GM10266 (cell line): Measurements from ENCODE around the gene LZIC.

Experiments used
- DNase-seq: peaks from one replicate; pipeline ENCODE4 v3.0.0; 2012; ENCODE audit errors: extremely low spot score
- TF ChIP-seq, protein P1 (sequence below): IDR thresholded peaks from 2 replicates; pipeline ENCODE4 v1.5.1; 2012; ENCODE audit warnings: mild to moderate bottlenecking, low read depth; ENCODE audit not compliant: control insufficient read depth, insufficient read depth; ENCODE audit errors: missing control alignments

LZIC gene

DNA sequence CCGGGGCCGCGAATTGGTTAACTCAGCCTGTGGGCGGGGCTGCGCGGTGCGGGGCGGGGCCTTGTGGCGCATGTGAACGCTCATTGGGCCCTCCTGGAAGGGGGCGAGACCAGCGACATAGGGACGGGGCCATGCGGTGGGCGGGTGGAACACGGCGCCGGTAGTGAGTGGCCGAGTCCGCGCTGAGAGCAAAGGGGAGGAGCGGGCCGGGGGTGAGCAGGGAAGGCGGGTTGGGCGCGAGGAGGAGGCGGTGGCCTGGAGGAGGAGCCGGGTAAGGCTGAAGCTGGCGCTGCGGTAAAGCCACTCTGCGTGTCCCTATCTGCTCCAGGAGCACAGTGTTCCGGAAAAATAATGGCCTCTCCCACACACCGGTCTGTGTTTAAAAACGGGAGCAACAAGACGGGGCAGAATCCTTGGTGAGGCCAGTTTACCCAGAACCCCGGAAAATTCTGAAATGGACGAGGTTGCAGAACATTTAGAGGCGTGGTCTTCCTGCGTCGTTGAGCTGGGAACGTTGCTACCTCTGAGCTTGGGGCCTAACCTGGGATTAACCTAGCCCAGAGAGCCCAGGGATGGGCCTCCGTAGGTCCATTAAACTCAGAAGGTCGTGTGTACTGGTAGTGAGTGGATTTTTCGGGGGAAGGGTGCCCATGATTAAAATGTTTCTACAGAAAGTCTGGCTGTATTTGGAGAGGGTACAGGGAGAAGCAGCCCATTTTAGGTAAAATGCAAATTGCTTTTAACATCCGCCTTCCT, 32.6 kb downstream of the LZIC start:
- DNase-seq: peak; percentile 99
- TF ChIP-seq, protein P1, sequence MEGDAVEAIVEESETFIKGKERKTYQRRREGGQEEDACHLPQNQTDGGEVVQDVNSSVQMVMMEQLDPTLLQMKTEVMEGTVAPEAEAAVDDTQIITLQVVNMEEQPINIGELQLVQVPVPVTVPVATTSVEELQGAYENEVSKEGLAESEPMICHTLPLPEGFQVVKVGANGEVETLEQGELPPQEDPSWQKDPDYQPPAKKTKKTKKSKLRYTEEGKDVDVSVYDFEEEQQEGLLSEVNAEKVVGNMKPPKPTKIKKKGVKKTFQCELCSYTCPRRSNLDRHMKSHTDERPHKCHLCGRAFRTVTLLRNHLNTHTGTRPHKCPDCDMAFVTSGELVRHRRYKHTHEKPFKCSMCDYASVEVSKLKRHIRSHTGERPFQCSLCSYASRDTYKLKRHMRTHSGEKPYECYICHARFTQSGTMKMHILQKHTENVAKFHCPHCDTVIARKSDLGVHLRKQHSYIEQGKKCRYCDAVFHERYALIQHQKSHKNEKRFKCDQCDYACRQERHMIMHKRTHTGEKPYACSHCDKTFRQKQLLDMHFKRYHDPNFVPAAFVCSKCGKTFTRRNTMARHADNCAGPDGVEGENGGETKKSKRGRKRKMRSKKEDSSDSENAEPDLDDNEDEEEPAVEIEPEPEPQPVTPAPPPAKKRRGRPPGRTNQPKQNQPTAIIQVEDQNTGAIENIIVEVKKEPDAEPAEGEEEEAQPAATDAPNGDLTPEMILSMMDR: no peak

DNA sequence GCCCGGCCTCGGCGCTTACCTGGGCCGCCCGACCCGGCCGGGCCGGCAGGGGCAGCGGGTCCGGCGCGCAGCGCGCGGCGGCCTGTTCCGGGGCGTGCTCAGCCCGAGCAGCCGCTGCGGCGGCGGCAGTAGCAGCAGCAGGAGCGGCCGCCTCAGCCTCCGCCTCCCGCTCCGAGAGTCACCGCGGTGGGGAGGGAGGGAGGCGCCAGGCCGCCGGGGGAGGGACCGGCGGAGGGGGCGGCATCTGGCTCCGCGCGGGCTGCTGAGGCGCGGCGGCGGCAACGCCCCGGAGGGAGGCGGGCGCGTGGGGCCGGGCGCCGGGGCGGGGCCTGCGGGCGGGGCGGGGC, 33.1 kb downstream of the LZIC start, which contains the start of gene CTNNBIP1:
TSS of gene CTNNBIP1 (minus strand) at position 194 of the 347 bp plus-strand sequence. CDS start 38,205 bp downstream, outside the sequence.
- DNase-seq: no peak
- TF ChIP-seq, protein P1: no peak

DNA sequence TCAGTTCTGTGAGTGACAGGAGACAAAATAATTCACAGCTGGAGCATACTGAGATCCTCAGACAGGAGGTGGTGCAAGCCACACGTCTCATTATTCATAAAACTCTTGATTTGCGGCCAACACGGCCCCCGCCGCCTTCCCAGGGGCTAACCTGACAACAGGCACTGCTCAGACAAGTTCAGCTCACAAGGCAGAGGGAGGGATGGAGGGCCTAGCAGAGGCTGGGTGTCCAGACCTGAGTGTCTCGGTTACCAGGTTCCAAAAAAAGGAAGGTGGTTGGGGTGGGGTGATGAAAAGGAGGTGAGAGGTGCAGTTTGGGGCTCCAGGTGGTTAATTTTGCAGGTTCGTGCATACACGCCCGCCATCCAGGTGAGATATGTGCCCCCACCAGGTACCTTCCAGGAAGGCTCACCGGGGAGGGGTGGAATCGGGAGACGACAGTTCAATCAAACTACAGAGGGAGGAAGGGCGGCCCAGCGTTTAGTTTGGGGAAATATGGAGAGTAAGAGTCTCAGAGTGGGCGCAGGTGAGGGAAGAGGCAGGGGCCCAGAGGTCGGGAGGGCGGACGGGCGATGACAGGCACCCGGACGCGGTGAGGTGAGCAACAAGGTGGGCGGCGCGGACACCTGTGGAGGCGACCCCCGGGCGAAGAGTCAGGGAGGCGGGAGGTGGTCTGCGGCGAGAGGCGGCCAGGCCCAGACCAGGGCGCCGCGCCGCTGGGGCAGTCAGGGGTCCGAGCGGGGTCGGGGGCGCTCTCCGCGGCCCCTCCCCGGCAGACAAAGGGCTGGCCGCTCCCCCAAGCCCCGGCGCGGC, 33.8 kb downstream of the LZIC start:
- TF ChIP-seq, protein P1: no peak
- peak; percentile 37 for DNase-seq

DNA sequence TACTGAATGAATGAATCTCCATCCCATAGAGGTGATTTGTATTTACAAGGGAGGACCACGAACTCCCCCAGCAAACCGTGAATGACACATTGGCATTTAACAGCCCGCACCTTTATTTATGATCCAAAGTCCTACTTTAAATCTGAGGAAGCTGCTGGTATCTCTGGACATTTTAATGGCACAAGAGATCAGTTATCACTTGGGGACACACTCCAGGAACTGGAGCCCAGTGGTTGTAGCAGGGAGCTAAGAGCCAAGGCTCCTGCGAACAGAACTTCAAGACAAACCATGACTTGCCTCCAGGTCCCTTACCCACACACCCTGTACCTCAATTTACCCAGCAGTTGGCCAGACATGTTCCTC, 34.3 kb downstream of the LZIC start:
- DNase-seq: no peak

DNA sequence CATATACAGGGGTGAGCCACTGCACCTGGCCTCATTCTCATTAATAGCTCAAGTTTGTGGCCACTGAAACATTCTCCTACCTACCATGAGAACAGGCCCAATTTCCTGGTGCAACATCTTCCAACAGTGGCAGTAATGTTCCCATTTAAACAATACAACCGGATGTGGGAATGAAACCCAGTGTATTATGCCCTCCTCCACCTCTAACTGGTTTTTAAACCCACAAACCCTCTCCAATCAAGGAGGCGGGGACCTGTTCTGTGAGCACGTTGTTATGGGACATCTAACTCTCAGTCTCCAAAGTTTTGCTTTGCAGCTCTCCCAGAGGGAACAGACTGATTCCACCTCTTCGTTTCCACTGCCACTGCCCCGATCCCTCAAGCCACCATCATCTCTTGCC, 35.8 kb downstream of the LZIC start:
- TF ChIP-seq, protein P1: no peak
- DNase-seq: no peak

More for the DNA sequence above, 34.3 kb downstream of the LZIC start:
- TF ChIP-seq, protein P1: no peak

DNA sequence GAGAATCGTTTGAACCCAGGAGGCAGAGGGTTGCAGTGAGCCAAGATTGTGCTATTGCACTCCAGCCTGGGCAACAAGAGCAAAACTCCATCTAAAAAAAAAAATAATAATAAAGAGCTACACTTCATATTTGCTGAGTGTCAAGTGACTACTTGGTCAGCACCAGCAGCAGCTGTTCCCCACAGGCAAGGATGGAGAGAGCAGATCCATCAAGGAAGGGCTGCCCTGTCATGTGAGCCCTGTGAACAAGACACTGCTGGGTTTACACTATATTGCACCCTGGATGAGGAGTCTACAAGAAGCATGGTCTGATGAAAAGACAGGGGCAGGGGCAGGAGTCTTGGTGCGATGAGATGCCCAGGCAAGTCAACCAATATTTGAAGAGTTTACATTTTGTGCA, 36.7 kb downstream of the LZIC start:
- DNase-seq: no peak
- TF ChIP-seq, protein P1: no peak

DNA sequence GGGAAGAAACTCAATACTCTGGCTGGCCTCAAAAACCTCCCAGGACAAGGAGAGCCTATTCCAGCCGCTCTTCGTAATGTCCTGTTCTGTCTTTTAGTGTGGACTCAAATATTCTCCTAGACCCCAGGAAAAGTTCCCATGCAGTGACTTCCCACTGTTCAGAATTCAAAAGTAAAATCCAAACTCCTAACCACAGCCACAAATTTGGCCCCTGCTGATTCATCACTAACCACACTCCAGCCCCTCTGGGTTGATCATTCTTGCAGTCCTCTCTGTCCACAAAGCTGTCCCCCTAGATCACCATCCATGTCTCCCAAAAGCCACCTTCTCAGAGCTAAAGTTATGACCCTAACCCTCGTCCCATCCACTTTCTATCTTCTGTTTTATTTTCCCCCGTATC, 38.2 kb downstream of the LZIC start:
- no peak for DNase-seq
- TF ChIP-seq, protein P1: no peak
